HG02884 (cell line): Measurements from ENCODE around the gene ANKRD29.
"Not testable (repeated sequence)": the region's sequence is repeated elsewhere in the genome, so short reads cannot be mapped to it uniquely, and the experiment has no call there.

Experiments used
- ATAC-seq: cut with Tn5 transposase; IDR thresholded peaks from one replicate; pipeline ENCODE4 v1.9.1; 2021; ENCODE audit warnings: mild to moderate bottlenecking, moderate library complexity; ENCODE audit not compliant: unreplicated experiment

ANKRD29 gene

GRCh38 chr18:23565916-23566547 lies 96.7 kb downstream of the ANKRD29 start:
- ATAC-seq: no peak

GRCh38 chr18:23563377-23564043 lies 99.2 kb downstream of the ANKRD29 start:
- ATAC-seq: no peak

DNA sequence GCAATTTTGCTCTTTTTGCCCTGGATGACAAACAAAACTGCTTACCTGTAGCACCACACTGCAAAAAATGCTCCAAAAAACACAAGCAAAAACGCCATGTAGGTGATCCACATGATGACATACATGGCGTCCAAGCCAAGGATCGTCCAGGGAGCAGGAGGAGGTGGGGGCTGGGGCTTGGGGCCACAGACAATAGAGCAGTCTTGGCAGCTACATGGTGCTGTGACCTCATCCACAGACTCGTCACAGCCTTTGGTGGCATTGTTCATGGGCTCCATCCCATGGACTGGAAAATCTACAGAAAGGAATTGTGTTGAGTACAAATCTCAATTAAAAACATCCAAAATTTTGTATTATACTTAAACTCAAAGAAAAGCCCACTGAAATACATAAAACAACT lies 102.5 kb downstream of the ANKRD29 start:
- ATAC-seq: no peak

DNA sequence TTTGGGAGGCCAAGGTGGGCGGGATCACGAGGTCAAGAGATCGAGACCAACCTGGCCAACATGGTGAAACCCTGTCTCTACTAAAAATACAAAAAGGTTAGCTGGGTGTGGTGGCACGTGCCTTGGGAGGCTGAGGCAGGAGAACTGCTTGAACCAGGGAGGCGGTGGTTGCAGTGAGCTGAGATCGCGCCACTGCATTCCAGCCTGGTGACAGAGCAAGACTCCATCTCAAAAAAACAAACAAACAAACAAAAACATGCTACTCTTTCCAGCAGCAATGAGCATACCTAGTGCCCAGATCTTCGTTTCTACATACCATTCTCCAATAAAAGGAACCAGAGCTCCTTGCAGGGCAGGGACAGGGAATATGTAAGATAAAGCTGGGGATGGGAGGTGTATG lies 105.2 kb downstream of the ANKRD29 start:
- ATAC-seq: not testable (repeated sequence)

- no peak for ATAC-seq
Observed at GRCh38 chr18:23556145-23556780, 106.4 kb downstream of the ANKRD29 start.

DNA sequence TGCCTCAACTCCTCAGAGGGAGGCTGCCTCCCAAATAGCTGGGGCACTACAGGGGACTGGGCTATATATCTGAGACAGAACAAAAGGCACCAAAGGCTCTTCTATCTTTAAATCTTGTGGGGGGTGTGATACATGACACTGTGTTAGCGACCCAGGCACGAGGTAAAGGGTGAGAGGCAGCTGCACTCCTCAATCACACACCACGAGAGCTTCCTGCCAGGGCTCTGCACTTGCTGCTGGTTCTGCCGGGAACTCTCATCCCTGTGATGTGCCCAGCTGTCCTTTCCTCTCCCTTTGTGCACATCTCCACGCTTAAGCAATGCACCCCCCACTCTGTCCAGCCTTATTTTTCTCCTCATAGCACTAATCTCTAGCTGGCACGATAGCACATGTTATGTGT lies 108.8 kb downstream of the ANKRD29 start:
- no peak for ATAC-seq

- ATAC-seq: no peak
Observed at GRCh38 chr18:23552505-23552904, 110.2 kb downstream of the ANKRD29 start.

- no peak for ATAC-seq
Observed at GRCh38 chr18:23551978-23552377, 110.7 kb downstream of the ANKRD29 start.

GRCh38 chr18:23550898-23551297 lies 111.8 kb downstream of the ANKRD29 start:
- no peak for ATAC-seq
